Erythroblast (primary cell): ENCODE results near the gene GJB4.

Source experiments
- DNase-seq, 2 experiments: peaks; one replicate each; lab custom pipeline; 2025; lab: John Stamatoyannopoulos, UW
- GATA1 ChIP-seq: IDR thresholded peaks from 2 replicates; pipeline ENCODE4 v1.6.1; 2011; ENCODE audit warnings: low read depth, mild to moderate bottlenecking, control low read depth, low read length, moderate library complexity
- POLR2A ChIP-seq: IDR thresholded peaks from 2 replicates; pipeline ENCODE4 v1.6.1; 2011; ENCODE audit warnings: mild to moderate bottlenecking, low read length

GJB4 gene

DNA sequence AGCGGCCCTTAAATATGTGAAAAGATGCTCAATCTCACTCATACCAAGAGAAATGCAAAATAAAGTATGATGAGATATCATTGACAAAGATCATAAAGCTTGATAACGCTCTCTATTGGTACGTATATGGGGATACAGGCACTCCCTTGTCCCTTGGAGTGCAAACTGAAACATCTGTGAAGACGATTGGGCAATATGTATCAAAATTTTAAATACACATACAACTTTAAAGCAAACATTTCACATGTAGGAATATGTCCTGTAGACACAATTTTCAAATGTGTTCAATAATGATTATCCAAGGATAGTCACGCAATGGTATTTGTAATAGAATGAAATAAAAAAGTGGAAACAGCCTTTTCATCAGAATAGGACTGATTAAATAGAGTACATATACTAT lies 19.5 kb downstream of the GJB4 start:
- DNase-seq: no peak
- no peak for TF ChIP-seq POLR2A
- TF ChIP-seq GATA1: no peak

DNA sequence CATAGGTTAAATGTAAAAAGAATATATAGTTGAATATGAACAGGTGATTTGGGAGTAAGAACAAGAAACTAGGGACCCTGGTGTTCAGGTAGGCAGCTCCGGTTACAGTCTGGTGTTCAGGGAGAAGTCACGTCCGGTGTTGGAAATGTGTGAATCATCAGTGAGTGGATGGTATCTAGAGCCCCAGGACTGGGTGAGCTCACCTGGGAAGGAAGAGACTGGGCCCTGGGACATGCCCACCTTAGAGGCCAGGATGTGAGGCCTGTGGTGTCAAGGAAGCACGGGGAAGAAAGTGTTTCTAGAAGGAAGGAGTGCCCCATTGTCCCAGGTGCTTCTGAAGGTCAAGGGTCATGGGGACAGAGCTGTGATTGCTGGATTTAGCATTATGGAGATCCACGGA lies 20.0 kb downstream of the GJB4 start:
- no peak for DNase-seq

GRCh38 chr1:34779962-34780361 lies 20.4 kb downstream of the GJB4 start:
- no peak for DNase-seq
- TF ChIP-seq GATA1 (no peak), POLR2A (no peak)

More for the DNA sequence above, 20.0 kb downstream of the GJB4 start:
- TF ChIP-seq POLR2A (no peak), GATA1 (no peak)

DNA sequence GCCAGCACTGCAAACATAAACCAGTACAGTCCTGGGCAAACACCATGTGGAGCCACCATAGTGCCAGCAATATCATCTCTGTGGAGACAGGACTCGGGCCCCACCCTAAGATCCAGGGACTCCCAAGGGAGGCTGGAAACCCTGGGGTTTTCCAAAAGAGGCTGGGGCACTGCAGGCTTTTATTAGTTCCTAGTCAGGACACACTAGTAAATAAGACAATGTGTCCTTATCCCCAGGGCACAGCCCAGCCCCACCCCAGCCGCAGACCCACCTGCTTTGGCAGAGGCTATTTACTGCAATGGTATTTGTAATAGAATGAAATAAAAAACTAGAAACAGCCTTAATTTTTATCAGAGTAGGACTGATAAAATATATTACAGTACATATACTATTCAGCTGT lies 21.0 kb downstream of the GJB4 start:
- no peak for TF ChIP-seq GATA1
- no peak for TF ChIP-seq POLR2A
- no peak for DNase-seq

GRCh38 chr1:34781071-34781843 lies 21.7 kb downstream of the GJB4 start, which contains the start of gene GJB3:
GJB3 (plus strand) TSS chr1:34781214; CDS start chr1:34784763, 3,549 bp downstream.
- no peak for DNase-seq

GRCh38 chr1:34781844-34782391 lies 22.4 kb downstream of the GJB4 start:
- TF ChIP-seq POLR2A (no peak), GATA1 (no peak)
- DNase-seq: no peak

More at GRCh38 chr1:34781071-34781843, 21.7 kb downstream of the GJB4 start, which contains the start of gene GJB3:
- TF ChIP-seq GATA1 (no peak), POLR2A (no peak)

DNA sequence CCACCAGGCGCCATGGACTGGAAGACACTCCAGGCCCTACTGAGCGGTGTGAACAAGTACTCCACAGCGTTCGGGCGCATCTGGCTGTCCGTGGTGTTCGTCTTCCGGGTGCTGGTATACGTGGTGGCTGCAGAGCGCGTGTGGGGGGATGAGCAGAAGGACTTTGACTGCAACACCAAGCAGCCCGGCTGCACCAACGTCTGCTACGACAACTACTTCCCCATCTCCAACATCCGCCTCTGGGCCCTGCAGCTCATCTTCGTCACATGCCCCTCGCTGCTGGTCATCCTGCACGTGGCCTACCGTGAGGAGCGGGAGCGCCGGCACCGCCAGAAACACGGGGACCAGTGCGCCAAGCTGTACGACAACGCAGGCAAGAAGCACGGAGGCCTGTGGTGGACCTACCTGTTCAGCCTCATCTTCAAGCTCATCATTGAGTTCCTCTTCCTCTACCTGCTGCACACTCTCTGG lies 25.2 kb downstream of the GJB4 start:
- DNase-seq: no peak
- no peak for TF ChIP-seq POLR2A
- TF ChIP-seq GATA1: no peak

- no peak for DNase-seq
- no peak for TF ChIP-seq POLR2A
- no peak for TF ChIP-seq GATA1
Observed at GRCh38 chr1:34785231-34785874, 25.8 kb downstream of the GJB4 start.

- no peak for DNase-seq
- TF ChIP-seq POLR2A: no peak
- no peak for TF ChIP-seq GATA1
Observed at GRCh38 chr1:34785875-34786470, 26.4 kb downstream of the GJB4 start.

- DNase-seq: peak; percentile 65 to 80
- no peak for TF ChIP-seq GATA1
- no peak for TF ChIP-seq POLR2A
Observed at GRCh38 chr1:34786521-34787325, 27.2 kb downstream of the GJB4 start.

DNA sequence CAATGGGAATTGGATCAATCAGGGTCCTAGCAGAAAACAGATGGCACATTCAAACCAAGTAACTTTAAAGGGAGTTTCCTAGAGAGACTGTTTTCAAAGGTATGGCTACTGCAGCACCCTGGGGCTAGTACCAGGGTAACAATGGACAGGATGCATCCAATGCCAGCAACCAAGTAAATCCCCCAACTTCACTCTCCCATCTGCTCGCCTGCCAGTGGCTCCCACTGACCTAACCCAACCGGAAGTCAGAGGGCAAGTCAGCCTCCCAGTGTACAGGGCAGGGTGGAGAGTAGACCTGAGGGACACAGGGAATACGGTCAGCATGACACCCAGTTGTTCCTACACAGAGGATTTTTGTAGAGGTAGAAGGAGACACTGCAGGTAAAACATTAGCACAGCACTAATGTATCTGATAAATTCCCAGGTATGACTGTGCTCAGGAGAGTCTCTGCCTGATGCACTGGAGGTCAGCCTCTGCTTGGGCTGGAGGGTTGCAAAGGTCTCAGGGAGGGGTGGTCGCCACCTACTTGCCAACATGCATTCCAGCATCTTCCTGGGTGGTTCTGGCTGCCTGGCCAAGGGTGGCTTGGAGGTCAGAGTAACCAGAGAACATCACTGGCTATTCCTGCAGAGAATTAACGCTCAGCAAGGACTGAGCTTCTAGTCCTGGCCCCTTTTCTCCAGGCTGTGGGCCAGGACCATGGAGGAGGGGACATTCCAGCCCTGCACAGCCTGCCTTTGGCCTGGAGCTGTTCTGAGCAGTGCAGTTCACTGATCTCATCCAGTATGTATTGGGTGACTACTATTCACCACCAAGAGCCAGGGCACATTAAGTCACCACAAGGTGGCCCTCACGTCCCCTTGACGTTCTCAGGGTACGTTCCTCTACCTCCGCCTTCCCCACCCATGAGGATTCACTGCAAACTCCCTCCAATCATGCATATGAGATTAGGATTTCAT lies 28.2 kb downstream of the GJB4 start:
- TF ChIP-seq GATA1: no peak
- TF ChIP-seq POLR2A: no peak
- peak; percentile 25 to 30 for DNase-seq

GRCh38 chr1:34790985-34791384 lies 31.4 kb downstream of the GJB4 start:
- TF ChIP-seq GATA1 (no peak), POLR2A (no peak)
- DNase-seq: no peak
